ENCODE data around the gene TRPV3.
"Not testable (repeated sequence)": the region's sequence is repeated elsewhere in the genome, so short reads cannot be mapped to it uniquely, and the experiment has no call there.

The TRPV3 gene

DNA sequence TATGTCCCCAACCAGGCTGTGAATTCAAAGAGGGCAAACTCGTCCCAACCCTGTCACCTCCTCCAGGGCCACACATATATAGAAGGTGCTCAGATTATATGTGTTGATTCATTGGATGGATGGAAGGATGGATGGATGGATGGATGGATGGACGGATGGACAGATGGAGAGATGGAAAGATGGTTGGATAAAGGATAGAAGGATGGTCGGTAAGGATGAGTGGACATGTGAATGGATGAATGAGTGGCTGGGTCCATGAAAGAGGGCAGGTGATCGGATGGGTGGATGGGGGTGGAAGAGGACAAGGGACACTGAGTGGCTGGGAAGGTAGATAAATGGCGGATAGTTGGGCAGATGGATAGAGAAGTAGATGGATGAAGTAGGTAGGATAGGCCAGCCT is 30.1 kb downstream of the TRPV3 start:
- DNase-seq (ENCODE audit: low read depth in 2 of 3, low spot score in 2 of 3) = no peak

DNA sequence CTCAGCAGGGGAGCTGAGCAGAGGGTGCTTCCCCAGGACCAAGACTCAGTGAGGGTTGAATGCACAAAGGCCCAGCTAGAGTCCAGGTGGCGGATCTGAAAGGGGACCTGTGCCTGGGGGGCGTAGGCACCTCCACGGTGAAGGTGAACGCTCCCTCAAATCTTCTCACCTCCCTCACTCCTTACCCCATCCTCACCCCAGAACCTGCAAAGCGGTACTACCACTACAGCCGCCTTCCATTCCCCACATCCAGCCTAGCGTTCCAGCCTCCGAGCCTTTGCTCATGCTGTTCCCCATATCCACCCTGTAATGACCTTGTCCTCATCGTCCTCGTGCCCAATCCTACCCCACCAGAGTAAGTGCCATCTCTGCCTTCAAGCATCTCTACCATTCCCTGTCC is 30.6 kb downstream of the TRPV3 start:
- DNase-seq (ENCODE audit: low read depth in 2 of 3, low spot score in 2 of 3) = no peak

DNA sequence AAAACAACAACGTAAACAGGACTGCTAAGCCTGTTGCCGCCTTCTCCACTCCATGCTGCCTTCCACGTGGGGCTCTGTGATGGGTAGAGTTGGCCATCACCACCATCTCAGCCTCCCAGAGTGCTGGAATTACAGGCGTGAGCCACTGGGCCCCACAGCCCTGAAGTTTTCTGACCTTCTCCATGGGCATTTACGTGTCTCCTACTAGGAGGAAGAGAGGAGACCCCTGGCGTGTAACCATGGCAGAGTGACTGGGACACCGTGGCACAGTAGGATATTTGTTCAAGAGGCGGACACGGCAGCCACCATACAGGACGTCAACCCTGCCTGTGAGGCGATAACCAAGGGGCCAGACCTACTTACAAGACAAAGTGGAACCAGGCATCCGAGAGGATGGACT is 31.1 kb downstream of the TRPV3 start:
- no peak for DNase-seq (ENCODE audit: low read depth in 2 of 3, low spot score in 2 of 3)

DNA sequence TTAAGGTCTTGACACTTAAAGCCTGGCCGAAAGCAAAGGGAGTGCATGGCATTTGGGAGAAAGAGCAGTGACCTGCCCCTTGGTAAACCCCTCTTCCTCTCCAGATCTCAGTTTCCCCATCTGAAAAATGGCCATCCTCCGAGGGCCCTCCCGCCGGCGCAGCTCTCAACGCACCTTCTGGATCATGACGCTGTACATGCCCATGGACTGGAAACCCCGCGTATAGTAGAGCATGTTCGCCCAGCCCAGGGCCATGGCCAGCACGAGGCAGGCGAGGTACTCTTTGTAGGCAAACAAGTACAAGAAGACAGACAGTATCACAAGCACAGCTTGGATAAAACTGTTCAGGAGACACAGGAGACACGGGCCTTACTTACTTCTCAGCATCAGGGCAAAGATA is 33.6 kb downstream of the TRPV3 start:
- no peak for DNase-seq (ENCODE audit: low read depth in 2 of 3, low spot score in 2 of 3)

- not testable (repeated sequence) for DNase-seq (ENCODE audit: low read depth in 2 of 3, low spot score in 2 of 3)
These were observed 38.1 kb downstream of the TRPV3 start for GRCh38 chr17:3519472-3519871.

- no peak for DNase-seq (ENCODE audit: low read depth in 2 of 3, low spot score in 2 of 3)
These were observed 42.7 kb downstream of the TRPV3 start for GRCh38 chr17:3514873-3515272.

- not testable (repeated sequence) for DNase-seq (ENCODE audit: low read depth in 2 of 3, low spot score in 2 of 3)
These were observed 43.4 kb downstream of the TRPV3 start for GRCh38 chr17:3514167-3514566.

GRCh38 chr17:3513305-3514035 is 44.1 kb downstream of the TRPV3 start:
- DNase-seq (ENCODE audit: low read depth in 2 of 3, low spot score in 2 of 3) = no peak

DNA sequence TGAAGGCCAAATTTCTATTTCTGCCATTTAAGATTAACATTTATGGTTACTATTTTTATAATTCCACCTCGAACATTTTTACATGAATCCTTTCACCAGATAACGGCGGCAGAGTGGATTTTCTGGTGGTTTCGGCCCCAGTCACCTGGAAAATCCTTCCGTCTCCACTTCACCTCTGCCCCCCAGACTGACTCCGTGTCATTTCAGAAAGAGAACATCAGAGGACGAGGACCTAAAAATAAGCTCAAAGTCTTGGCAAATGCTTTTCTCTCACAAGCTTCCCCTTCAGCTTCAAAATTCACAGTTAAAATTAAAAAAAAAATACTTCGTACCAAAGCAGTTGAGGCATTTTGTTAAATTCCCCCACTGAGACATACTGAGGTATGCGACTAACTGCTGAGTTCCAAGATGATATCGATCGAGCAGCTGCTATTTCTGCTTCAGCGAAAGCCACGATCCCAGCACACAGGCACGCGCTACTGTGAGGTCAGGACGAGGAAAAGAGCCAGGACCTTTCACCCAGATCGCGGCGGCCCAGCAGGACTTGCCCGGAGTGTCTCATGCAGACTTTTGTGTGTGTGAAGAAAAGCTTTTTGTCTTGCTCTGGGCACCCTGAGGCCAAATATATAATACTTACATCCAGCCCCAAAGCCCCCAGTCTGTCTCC is 45.0 kb downstream of the TRPV3 start:
- no peak for DNase-seq (ENCODE audit: low read depth in 2 of 3, low spot score in 2 of 3)

DNA sequence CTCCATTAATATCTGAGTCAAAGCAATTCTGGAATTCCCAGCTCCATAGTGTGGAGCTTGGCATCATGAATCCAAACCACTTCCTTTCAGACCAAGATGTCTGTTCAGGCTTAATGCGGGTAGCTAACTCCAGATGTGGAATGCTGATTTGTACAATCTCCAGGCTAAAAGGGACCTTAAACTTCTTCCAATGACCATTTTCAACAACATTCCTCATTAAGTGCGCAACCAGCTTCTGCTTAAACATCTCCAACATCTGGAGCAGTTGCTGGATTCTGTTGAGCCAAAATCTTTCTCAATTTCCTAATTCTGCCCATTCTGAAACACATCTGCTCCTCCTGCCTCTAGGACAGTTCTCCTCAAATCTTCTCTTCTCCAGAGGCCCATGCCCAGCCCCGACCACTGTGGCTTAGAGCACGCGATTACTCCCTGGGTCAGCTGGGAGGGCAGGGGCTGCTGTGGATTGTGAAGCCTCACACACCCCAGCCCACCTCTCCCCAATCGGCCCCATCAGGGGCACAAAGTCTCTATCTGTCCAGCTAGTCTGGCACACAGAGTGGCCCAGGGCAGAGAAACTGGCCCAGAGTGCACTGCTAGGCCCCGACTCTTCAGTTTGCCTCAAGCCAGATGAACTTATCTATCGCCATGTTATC is 45.6 kb downstream of the TRPV3 start:
- no peak for DNase-seq (ENCODE audit: low read depth in 2 of 3, low spot score in 2 of 3)

DNA sequence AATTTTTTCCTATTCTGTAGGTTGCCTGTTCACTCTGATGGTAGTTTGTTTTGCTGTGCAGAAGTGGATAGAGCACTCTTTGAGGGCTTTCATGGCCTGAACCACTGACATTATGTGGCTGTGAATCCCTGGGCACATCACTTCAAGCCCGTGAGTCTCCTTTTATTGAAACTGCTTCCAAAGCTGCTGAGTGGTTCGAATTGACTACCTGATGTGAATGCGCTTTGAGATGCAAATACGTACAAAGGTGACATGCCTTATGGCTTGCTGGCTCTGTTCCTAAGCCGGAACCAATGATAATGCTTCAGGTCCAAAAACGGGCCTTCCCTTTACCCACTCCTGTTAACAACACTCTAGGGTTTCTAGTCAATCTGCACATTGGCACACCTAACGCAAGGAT is 47.5 kb downstream of the TRPV3 start:
- no peak for DNase-seq (ENCODE audit: low read depth in 2 of 3, low spot score in 2 of 3)

GRCh38 chr17:3507869-3508268 is 49.7 kb downstream of the TRPV3 start:
- no peak for DNase-seq (ENCODE audit: low read depth in 2 of 3, low spot score in 2 of 3)

DNA sequence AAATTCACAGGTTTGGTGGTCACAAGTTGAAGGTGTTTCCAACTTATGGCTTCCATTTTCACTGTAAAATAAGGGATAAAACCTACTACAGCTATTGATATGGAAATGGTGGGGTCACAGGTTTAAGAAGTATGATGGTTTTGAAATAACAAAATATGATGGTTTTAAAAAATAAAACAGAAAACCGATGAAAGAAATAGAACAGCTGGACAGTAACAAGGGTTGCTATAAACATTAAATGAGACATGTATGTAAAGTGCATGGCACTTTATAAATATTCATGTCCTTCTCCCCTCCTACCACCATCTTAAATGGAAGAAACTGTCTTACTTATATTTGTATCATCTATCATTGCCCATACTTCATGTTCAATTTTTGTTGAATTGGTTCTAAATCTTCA is 50.5 kb downstream of the TRPV3 start:
- no peak for DNase-seq (ENCODE audit: low read depth in 2 of 3, low spot score in 2 of 3)

DNA sequence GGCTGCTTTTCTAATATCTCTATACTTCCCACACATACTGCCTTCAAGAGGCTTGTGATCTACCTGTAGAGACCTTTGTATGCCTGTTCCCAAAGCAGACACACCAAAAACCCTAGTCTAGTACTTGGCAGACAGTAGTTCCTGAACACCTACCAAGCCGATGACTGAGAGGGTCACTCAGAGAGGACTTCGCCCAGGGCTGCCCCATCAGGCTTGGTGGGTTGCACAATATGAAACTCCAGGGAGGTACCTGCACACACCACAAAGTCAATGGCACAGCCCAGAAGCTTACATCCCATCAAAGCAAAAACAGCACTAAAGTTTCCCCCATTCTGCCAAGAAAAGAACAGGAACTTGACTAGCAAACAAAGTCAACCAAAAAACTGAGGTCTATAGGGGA is 51.6 kb downstream of the TRPV3 start:
- DNase-seq (ENCODE audit: low read depth in 2 of 3, low spot score in 2 of 3) = no peak

DNA sequence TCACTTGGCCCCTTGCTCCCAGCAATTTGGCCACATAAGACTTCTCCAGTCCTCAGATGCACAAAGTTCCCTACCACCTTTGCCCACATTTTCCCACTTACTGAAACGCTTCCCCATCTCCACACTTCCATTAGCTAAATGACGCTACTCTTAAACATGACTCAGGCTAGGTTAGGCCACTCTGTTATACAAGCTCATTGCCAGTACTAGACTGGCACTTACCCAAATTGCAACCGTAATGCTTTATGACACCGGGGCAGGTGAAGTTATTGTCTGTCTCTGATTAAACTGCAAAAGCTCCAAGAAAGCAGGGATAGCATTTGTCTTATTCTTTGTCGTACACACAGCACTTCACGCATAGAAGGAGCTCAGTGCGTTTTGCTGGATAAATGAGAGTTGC is 52.6 kb downstream of the TRPV3 start:
- no peak for DNase-seq (ENCODE audit: low read depth in 2 of 3, low spot score in 2 of 3)

- DNase-seq (ENCODE audit: low read depth in 2 of 3, low spot score in 2 of 3) = no peak
These were observed 54.3 kb downstream of the TRPV3 start for GRCh38 chr17:3503285-3503684.

DNA sequence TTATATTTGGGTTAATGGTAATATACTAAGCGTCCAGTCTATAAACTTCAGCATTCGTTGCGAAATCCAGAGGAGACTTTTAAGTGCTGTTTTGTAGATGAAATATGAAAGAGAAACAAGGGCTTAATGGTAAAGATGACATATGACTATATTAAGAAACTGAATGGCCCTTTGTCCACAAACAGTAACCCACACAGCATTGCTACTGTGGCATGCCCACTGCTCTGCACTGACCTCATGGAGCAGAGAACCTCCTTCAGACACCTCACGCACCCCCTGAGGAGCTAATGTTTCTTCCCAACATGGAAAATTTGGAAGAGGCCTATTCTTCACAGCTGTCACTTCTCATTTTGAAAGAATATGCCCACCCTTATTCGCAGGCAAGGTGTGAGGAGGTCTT is 55.1 kb downstream of the TRPV3 start:
- DNase-seq (ENCODE audit: low read depth in 2 of 3, low spot score in 2 of 3) = no peak

DNA sequence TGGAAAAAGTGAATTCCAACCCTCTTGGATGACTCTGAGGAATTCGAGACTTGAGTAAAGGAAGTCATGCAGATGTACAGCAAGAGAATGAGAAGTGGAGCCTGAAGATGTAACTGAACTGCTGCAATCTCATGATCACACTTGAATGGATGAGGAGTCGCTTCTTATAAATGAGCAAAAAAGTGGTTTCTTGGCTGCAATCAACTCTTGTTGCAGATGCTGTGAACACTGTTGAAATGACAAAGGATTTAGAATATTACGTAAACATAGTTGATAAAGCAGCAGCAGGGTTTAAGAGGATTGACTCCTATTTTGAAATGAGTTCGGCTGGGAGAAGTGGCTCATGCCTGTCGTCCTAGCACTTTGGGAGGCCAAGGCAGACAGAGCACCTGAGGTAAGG is 56.3 kb downstream of the TRPV3 start:
- no peak for DNase-seq (ENCODE audit: low read depth in 2 of 3, low spot score in 2 of 3)

DNA sequence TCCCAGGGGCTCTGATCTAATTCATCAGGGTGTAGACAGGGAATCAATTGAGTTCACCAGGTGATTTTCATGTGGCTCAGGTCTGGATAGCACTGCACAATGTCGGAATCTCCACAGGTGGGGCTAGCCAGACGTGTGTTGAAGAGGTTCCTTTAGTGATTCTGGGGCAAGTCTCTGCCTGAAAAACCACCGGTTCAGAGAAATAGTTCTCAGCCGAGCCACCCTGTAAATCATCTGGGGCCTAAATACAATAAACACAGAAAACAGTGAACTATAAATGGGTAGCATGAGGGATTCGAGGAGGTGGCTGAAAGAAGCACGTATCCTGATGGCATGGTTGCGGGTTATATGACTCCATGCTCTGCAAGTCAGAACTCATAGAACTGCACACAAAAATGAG is 60.5 kb downstream of the TRPV3 start:
- DNase-seq (ENCODE audit: low read depth in 2 of 3, low spot score in 2 of 3) = no peak

DNA sequence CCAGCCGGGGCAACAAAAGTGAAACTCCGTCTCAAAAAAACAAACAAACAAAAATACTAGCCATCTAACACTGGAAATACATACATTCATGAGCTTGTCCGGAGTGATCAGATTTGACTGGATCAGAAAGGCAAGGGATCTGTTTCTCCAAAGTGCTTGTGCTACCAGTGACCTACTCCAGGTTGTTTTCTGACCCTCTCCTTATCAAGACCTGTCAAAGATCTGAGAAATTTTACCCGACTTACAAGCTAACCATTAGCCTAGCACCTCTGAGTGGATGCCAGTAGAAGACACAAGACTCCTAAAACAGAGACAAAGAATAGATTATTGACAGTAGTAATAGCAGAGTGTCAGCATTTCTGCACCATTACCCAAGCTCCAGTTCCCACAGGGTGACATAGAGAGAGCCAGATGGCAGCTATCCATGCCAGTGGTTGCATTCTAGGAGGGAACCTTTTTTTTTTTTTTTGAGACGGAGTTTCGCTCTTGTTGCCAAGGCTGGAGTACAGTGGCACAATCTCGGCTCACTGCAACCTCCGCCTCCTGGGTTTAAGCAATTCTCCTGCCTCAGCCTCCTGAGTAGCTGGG is 72.0 kb downstream of the TRPV3 start:
- DNase-seq (ENCODE audit: low read depth in 2 of 3, low spot score in 2 of 3) = no peak

- DNase-seq (ENCODE audit: low read depth in 2 of 3, low spot score in 2 of 3) = no peak
These were observed 74.8 kb downstream of the TRPV3 start for GRCh38 chr17:3482852-3483251.

DNA sequence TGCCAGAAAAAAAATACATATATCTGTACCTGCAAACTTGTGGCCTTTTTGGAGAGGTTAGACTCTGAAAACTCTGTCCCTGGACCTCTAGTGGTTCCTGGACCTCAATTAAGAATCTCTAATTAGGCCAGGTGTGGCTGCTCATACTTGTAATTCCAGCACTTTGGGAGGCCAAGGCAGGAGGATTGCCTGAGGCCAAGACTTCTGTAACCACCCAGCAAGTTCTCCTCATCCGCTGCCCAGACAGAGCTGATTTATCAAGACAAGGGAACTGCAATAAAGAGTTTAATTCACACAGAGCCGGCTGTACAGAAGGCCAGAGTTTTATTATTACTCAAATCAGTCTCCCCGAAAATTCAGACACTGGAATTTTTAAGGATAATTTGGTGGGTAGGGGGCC is 77.6 kb downstream of the TRPV3 start:
- no peak for DNase-seq (ENCODE audit: low read depth in 2 of 3, low spot score in 2 of 3)

Data from activated CD8-positive, alpha-beta memory T cell treated with anti-CD3 and anti-CD28 coated beads for 48 hours (primary cell).